GM21786 (cell line): ENCODE data around the gene ENTPD2.
A peak's percentile ranks its signal among the peaks of the same experiment; 100 is the strongest.

ENCODE experiments used
- ATAC-seq: cut with Tn5 transposase; IDR thresholded peaks from one replicate; pipeline ENCODE4 v1.9.1; 2021; ENCODE audit not compliant: unreplicated experiment

The ENTPD2 gene

GRCh38 chr9:137031904-137032640 lies 21.8 kb downstream of the ENTPD2 start, which contains the start of gene FUT7:
Gene FUT7 (minus strand): TSS chr9:137032088. CDS start chr9:137031991, 97 bp downstream.
- no peak for ATAC-seq

DNA sequence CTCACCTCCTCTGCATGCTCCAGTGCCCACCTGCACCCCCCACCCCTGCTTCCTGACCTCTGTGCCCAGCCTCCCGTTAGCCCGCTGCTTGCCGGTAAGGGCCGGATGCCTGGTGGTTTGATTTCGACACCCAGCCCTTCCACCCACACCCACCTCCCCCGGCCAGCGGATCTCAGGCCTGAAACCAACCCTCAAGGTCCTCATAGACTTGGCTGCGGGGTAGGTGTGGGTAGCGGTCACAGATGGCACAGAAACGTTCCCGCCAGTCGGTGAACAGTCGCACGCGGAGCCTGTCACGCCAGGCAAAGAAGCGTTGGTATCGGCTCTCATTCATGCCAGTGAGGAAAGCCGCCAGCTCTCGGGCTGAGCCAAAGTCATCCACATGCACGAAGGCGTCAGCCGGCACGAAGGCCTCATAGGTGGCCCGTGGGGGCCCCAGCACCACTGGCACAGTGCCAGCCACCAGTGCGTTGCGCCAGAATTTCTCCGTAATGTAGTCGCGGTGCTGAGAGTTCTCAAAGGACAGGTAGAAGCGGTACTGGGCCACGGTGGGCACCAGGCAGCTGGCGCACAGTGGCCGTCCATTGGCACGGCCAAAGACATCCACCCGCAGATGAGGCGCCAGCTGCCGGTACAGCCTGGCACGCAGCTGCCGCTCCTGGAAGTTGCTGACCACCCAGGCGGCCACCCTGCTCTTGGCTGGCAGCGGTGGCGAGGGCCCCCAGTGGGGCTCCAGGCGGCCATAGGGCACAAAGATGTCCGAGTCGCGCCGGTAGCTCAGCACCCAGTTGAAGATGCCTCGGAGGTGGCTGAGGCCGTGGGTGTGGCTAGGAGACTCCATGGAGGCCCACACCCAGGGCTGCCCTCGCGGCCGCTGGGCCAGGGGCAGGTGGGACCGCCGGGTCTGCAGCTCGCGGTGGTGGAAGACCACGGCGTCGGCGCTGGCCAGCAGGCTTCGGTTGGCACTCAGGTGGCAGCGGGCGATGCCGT lies 23.0 kb downstream of the ENTPD2 start:
- ATAC-seq, result no peak

GRCh38 chr9:137030006-137030405 lies 23.9 kb downstream of the ENTPD2 start:
- ATAC-seq, result no peak

DNA sequence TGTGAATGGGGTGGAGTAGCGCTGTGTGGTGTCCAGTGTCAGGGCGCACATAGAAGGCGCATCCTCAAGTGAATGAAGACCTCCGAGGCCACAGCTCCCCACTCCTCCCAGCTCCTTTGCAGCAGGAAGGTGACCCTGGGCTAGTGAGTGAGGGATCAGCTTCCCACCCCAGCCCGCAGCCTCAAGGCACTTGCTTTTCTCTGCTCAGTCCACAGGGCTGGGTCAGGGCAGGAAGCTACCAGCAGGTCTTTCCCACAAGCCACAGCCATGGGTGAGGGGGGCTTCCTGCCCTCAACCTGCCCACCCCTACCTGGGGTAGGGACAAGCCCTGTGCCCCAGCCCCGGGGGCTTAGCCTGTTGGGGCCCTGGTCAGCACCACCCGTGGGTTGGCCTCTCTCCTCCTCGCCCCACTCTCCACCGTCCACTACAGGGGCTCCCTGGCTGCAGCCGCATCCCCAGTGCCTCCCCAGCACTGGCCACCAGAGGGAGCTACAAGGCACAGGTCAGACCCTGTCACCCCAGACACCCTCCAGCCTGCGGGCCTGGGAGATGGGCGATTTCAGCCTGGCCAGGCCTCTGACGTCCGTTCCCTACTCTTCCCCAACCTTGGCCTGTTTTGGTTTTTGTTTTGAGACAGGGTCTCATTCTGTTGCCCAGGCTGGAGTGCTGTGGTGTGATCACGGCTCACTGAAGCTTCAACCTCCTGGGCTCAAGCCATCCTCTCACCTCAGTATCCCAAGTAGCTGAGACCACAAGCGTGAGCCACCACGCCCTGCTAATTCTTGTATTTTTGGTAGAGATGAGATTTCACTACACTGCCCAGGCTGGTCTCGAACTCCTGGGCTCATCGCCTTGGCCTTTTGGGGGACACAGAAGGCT lies 24.6 kb downstream of the ENTPD2 start:
- peak; percentile 45 for ATAC-seq

DNA sequence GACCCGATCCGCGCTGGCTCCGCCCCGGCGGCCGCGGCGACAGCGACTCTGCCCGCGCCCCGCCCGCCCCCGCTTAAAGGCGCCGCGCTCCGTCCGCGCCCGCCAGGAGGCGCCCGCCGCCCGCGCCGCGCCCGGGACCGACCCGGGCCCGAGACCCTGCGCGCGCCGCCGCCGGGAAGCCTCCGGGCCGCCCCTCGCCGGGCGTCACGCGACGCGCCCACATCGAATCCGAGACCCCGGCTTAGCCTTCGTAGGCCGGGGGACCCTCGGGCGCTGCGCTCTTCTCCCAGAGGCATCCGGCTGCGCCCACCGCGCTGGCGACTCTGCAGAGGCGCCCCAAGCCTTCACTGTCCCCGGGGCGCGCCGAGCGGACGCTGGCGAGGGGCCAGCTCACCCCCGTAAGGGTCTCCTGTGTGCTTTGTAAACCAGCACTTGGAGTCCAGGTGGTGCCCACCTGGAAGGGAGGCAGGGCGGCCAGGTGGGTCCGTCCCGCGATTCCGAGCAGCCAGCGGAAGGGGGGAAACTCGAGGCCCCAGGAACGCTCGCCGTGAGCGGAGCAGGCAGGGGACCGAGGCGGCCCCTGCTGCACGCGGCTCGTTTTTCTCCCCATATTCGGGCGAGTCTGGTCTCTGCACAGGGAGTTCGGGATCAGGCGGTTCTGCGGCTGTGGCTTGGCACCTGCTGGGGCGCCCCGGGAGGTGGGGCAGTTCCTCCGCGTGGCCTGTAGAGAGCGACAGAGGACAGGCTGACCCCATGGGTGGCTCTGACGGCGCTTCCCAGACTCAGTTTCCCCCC lies 25.4 kb downstream of the ENTPD2 start:
- ATAC-seq, result no peak

- ATAC-seq, result no peak
Observed at GRCh38 chr9:137027369-137028262, 26.2 kb downstream of the ENTPD2 start, which contains the start of gene ABCA2. Gene ABCA2 (minus strand): TSS chr9:137028237. CDS start chr9:137028140, 97 bp downstream.

DNA sequence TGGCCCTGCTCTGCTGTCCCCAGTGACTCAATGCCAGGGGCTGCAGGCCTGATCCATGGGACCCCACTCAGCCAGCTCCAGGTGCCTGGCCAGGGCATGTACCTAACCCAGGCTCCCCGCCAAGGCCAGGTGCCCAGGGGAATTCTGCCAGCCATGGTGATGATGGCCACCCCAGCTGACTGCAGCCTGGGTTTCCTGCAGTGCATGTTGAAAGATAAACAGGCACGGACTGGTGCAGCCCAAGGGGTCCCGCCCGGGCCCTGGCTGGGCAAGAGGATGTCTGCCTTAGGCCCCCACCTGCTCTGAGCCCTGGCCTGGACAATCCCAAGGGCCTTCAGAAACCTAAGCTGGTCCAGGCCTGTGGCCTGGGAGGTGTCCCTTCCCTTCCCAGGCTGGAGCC lies 27.0 kb downstream of the ENTPD2 start:
- ATAC-seq, result no peak

GRCh38 chr9:137026384-137026783 lies 27.5 kb downstream of the ENTPD2 start:
- no peak for ATAC-seq

DNA sequence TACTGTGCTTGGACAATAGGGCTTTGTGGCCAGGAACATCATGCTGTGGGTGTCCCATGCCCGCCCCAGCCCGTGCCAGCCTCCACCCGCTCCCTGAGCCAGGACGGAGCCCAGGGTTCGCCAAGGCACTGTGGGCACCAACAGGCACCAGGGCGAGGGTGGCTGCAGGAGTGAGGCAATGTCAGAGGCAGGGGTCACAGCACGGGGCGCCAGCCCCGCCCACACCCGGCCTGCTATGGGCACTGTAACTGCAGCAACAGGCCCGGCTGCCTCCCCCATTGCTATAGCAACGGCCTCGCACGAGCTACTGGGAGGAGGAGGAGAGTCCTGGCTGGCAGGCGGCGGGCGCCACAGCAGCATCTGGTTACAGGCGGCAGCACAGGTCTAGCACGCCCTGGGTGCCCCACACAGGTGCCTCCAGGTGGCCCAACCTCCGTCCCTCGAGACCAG lies 28.3 kb downstream of the ENTPD2 start:
- ATAC-seq, result no peak

DNA sequence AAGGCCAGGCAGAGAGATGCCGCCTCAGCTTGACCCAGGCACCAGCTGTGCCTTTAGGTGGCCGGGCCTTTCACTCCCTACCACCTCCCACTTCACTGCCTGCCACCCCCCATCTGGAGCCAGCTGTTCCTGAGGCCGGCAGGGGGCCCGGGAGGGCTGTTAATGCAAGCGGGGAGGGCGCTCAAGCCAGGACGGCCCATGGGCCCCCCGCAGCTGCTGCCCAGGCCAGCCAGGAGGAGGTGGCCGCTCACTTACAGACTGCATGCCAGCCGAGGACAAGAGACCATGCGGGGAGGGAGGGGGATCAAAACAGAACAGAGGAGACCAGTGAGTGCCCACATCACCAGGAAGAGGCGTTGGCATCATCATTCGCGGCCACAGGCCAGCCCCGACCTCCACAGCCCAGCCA lies 30.3 kb downstream of the ENTPD2 start:
- ATAC-seq, result no peak

DNA sequence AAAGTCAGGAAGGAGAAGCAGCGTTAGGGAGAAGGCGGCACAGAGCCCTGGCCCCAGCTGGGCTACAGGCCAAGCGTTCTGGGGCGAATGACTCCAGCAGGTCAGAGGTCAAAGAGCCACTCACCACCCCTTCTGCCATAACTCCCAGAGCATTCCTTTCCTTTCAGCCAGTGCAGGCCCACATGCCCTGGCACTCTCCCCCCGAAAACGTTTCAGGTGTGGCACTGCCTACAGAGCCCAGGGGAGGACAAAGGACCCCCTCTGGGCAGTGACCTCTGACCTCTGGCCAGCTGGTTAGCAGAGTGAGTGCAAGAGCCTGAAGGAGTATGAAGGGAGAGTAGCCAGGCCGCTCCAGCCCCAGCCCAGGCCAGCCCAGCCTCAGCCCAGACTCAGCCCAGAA lies 30.7 kb downstream of the ENTPD2 start:
- no peak for ATAC-seq

- no peak for ATAC-seq
Observed at GRCh38 chr9:137022662-137023008, 31.2 kb downstream of the ENTPD2 start.

DNA sequence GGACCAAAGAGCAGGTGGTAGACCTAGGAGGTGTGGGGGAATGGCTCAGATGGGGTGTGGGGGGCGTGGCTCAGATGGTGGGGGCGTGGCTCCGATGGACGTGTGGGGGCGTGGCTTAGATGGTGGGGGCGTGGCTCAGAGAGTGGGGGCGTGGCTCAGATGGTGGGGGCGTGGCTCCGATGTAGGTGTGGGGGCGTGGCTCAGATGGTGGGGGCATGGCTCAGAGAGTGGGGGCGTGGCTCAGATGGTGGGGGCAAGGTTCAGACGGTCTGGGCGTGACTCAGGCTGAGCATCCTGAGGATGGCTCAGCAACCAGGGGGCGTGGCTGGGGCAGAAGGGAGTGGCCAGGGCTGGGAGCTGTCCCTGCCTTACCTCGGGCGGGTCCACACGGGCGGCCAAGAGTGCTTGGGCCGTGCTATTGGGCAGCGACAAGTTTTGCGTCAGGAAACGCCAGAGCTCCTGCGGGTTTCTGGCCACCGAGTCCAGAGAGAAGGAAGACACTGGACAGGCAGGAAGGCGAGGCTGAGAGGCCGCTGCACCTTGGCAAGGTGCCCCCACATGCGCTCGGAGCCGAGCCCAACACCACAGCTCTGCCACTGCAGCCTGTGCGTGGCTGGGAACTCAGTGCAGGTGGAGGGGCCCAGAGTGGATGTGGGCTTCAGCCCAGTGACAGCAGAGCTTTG lies 31.7 kb downstream of the ENTPD2 start:
- no peak for ATAC-seq

DNA sequence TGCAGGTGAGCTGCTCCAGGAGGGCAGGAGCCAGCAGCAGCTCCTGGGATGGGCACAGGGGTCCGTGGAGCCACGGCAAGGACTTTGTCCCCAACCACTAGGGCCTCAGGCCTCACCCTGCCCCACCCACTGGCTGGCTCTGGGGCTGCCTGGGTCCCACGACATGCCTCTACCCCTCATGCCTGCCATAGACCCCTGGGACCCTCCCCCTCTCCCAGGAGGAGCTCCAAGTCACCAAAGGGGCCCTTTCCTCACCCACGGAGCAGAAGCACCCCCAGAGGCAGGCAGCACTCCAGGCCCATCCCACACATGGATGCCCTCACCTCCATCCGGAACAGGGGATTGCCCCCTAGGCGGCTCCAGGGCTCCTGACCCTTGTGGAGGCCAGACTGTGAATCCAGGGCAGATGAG lies 32.3 kb downstream of the ENTPD2 start:
- no peak for ATAC-seq

- ATAC-seq, result no peak
Observed at GRCh38 chr9:137020771-137021567, 32.9 kb downstream of the ENTPD2 start.

DNA sequence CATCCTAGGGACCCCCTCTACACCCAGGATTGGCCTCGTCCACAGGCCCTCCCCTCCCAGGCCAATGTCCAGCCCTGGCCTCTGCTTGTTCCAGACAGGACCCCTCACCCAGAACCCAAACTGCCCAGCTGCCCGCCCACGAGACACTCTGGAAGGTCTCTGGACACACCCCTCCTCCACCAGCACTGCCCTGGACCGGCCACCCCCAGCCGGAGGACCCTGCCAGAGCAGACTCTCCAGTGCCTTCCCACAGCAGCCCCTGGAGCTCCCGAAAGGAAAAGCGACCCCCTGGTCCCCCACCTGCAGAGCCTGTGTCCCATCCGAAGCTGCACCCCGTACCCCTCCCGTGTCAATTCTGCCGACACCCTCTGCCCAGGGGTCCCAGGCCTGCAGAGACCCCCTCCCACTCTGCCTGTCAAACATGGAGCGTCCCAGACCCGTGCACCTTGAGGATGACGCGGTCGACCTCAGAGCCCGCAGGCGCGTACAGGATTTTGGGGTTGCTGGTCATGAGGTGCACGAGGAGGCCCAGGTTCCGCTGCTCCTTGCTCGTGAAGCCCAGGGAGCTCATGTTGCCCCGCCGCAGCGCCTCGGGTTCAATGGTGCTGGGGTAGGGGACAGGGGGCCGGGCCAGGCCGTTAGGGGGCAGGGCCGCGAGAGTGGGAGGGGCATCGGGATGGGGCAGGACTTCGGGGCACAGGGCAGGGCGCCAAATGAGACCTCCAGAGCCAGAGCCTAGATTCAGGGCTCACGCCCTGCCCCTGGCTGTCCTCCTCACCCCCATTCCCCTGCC lies 33.8 kb downstream of the ENTPD2 start:
- no peak for ATAC-seq
